Middle frontal gyrus (tissue), 1 donor: ENCODE data around the gene TECPR2.
"Not testable (repeated sequence)": the region's sequence is repeated elsewhere in the genome, so short reads cannot be mapped to it uniquely, and the experiment has no call there.

Experiments used
- DNase-seq: peaks from one replicate; pipeline ENCODE4 v3.0.0-alpha.2; 2015; ENCODE audit warnings: low spot score; ENCODE audit errors: extremely low spot score

TECPR2 gene, protein sequence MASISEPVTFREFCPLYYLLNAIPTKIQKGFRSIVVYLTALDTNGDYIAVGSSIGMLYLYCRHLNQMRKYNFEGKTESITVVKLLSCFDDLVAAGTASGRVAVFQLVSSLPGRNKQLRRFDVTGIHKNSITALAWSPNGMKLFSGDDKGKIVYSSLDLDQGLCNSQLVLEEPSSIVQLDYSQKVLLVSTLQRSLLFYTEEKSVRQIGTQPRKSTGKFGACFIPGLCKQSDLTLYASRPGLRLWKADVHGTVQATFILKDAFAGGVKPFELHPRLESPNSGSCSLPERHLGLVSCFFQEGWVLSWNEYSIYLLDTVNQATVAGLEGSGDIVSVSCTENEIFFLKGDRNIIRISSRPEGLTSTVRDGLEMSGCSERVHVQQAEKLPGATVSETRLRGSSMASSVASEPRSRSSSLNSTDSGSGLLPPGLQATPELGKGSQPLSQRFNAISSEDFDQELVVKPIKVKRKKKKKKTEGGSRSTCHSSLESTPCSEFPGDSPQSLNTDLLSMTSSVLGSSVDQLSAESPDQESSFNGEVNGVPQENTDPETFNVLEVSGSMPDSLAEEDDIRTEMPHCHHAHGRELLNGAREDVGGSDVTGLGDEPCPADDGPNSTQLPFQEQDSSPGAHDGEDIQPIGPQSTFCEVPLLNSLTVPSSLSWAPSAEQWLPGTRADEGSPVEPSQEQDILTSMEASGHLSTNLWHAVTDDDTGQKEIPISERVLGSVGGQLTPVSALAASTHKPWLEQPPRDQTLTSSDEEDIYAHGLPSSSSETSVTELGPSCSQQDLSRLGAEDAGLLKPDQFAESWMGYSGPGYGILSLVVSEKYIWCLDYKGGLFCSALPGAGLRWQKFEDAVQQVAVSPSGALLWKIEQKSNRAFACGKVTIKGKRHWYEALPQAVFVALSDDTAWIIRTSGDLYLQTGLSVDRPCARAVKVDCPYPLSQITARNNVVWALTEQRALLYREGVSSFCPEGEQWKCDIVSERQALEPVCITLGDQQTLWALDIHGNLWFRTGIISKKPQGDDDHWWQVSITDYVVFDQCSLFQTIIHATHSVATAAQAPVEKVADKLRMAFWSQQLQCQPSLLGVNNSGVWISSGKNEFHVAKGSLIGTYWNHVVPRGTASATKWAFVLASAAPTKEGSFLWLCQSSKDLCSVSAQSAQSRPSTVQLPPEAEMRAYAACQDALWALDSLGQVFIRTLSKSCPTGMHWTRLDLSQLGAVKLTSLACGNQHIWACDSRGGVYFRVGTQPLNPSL (N-terminal part only)

DNA sequence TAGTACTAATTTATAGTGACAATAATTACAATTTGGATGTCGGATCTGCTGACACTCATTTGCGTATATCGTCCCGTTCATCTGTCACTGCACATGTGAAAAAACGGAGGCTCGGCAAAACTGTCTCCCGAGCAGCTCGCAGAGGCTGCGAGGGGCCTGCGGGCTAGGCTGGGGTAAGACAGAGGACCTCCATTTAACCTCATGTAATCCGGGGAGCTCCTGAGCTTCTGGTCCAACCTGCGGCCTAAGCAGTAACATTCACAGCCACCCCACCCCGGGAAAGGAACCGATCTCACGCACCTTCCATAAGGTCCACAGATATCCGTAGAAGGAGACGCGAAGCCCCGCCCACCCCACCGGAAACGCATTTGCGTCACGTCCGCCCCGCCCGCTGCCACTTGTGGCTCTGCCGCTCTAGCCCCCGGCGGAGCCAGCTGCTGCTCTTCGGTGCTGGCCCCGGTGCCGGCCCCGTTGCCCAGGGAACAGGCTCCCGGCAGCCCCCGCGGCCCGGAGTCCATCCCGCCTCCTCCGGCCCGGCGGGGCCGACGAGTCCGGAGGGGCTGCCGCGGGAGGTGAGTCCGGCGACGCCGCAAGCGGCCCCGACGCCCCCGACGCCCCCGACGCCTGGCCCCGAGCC is at the start of gene TECPR2, which contains the start of gene CINP:
Gene TECPR2 (plus strand): TSS at position 397 of the 637 bp plus-strand sequence. CDS start 13,781 bp downstream, outside the sequence.
Gene CINP (minus strand): TSS at position 346 of the 637 bp plus-strand sequence. CDS start 39 bp downstream, at position 307.
- peak; percentile 95 for DNase-seq

DNA sequence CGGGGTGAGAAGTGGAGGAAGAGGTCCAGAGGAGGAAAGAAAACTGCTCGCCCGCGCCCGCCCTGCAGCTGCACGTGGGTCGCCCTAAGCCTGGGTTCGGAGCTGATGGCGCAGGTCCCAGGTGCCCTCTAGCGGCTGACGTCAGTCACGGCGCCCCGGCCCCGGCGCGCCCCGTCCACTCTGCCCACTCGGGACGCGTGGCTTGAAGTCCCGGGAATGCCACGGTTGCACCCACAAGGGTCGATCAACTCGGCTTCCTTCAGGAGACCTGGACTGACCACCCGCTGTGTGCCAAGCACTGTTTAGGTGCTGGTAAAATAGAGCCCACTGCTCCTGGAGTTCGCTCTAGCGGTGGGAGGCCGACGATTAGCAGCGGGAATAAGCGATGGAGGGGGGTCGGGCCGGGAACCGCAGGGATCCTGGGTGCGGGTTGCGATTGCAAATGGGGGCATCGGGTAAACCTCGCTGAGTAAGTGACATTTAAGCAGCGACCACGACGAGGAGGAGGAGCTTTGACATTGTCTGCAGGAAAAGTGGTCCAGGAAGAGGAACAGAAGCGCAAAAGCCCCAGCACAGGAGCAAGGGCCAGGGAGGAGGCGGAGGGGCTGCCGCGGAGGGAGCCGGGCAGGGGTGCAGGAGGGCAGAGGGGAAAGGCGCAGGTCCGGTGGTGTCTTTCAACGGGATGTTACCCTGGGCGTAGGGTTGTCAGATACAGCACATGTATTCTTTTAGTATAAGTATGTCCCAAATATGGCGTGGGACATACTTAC is 48.3 kb upstream of the TECPR2 start:
- peak; percentile 69 for DNase-seq

DNA sequence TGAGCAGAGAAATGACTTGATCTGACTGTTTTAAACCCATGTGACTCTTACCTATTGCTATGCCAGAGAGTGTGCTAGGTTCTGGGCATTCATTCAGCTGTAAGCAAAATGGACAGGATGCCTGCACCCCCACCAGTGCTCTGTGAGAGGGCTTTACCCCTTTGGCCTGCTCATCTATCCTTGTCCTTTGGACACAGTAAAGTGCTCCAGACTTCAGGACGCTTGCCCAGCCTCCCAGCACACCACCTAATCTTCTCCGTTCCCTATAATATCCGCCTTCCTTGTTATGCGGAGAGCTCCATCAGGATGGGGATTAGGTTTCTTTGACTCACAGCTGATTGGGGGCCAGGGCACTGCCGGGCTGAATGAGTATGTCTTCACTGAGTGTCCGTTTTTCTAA is 47.6 kb upstream of the TECPR2 start:
- DNase-seq: no peak

DNA sequence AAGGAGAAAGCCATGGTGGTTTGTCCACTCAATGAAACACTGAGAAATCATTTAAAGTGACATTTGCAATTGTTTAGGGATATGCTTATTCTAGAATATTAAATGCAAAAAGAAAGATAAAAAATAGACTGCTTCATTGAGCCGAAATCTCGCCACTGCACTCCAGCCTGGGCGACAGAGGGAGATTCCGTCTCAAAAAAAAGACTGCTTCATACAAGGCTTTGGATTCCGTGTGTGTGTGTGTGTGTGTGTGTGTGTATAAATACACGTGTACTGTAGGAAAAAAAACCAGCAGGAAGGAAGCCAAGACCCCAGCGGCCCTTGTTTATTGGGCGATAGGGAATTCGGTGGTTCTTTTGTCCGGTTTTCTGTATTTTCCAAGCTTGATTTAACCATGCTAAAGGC is 46.4 kb upstream of the TECPR2 start:
- DNase-seq: no peak

DNA sequence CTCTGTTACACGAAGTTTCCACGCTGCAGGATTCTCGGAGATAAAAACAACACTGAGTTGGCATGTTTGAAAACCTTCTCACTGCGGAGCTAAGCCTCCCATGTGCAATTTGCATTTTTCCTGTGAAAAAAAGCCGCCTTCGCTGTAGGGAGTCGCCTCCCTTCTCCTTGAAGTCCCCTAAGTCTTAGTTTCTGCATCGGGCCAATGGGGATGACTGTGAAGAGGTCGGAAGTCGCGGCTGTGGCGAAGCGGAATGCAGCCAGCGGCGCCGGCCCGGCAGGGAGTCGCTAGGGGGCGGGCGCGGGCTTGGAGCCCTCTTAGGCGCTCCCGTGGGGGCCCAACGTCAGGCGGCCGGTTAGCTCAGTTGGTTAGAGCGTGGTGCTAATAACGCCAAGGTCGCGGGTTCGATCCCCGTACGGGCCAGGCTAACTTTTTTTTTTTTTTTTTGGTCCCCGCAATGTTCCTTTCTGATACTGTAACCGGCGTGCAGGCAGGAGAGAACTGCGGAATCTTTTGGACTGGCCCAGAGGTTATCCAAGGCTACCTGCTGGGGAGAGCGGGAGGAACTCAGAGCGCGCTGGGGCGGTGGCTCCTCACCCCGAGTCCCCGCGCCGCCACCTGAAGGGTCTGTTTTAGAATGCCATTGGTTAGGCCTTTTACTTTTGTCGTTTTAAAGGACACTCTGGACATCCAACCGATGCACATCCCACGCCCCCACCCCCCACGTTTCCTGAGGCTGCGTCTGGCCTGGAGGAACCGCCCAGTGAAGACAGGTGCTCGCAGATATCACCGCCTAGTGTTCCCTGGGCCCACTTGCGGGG is 45.8 kb upstream of the TECPR2 start:
- DNase-seq: peak; percentile 86

DNA sequence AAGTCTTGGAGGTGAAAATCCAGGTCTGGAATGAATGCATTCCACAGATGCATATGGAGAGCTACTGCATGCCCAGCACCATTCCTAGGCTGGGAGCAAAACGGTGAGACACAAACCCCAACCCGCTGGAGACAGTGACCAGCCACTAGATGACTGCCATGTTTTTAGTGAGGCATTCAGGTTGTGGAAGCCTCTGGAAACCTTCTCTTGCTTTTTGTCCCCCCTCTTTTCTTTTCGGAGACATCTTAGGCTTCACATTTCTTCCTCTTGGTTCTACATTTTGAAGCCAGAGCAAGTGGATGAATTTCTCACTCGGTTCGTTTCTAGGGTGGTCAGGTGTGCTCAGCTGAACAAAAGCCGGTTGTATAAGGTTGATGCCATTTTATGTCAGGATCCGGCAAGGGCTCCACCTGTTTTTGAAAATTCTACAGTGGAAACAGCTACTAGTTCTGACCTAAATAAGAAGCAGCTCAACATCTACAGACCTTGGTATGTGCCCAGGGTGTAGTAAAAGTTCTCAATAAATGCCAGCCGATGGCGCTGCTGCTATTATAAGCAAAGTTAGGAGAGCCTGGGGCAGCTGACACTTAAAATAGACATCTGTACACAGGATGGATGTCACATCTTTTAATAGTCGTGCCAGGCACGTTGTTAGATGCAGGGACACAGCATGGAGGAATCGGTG is 45.0 kb upstream of the TECPR2 start:
- peak; percentile 31 for DNase-seq

DNA sequence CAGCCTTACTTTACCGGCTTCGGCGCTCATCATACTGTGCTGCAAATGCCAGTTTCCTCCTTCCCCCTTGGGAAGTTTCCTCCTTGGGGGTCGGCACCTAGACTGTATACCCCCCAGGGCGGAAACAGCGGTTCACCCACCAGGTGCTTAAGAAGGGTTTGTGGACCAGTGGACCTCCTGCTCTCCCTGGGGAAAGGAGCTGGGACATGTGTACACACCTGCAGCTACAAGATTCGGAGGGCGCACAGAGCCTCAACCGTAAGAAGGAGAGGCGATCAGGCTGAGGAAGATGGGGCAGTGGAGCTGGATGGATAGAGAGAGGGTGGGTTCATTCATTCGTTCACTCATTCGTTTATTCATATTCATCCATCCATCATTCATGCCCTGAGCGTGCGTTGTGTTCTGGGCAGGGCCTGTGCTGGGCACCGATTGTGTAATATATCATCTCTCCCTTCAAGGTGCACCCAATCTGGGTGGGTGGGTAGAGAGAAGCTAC is 43.9 kb upstream of the TECPR2 start:
- DNase-seq: no peak

DNA sequence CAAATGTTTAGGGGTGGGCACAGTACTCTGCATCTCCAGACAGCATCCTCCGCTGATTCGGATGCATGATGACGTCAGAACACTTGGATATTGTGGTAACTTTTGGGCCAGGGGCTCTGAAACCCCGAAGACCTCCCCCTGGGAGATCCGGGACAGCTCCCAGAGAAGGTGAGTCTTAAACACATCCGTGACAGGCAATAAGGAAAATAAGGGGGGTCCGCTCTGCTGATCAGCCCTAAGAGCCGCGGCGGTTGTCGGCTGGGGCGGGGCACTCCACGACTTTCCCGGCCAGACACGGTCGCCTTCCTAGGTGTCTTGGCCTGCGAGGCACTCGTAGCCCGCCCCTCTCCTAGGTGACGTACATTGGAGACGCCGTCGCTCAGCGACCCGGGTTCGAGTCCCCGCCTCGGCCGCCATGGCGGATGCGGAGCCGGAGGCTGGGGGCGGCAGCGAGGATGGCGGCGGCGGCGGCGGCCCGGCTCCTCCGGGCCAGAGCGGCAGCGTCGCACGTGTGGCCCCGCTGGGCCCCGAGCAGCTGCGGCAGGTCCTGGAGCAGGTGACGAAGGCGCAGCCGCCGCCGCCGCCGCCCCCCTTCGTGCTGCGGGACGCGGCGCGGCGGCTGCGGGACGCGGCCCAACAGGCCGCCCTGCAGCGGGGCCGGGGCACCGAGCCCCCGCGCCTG is 43.2 kb upstream of the TECPR2 start, which contains the start of gene ZNF839:
Gene ZNF839 (plus strand): TSS at position 396 of the 682 bp plus-strand sequence. CDS start 20 bp downstream, at position 416.
- DNase-seq: peak; percentile 63

DNA sequence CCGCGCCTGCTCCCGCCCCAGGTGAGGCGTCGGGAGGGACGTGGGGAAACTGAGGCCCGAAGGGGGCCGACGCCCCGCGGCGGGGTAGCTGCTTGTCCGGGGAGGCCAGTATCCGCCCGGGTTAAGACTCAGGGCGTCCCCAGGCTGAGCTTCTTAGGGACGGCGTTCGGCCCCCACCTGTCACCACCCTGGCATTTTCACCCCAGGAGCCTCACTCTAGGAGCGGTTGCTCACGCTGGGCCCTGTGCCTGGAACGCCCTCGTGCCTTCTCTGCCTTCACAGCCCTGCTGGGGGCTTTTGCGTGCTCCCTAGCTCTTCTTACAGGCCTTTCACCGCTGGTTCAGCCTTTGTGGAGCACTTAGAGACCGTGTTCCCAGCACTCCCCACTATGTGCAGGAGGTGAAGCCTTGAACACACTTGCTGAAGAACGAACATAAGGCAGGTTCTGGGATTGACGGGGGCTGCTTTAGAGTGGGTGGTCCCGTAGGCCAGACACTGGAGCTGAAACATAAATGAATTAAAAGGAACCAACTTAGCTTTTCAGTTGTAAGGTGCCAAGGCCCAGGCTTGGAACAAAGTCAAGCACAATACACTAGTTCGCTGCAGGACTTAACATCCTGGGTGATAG is 42.6 kb upstream of the TECPR2 start:
- DNase-seq: no peak

DNA sequence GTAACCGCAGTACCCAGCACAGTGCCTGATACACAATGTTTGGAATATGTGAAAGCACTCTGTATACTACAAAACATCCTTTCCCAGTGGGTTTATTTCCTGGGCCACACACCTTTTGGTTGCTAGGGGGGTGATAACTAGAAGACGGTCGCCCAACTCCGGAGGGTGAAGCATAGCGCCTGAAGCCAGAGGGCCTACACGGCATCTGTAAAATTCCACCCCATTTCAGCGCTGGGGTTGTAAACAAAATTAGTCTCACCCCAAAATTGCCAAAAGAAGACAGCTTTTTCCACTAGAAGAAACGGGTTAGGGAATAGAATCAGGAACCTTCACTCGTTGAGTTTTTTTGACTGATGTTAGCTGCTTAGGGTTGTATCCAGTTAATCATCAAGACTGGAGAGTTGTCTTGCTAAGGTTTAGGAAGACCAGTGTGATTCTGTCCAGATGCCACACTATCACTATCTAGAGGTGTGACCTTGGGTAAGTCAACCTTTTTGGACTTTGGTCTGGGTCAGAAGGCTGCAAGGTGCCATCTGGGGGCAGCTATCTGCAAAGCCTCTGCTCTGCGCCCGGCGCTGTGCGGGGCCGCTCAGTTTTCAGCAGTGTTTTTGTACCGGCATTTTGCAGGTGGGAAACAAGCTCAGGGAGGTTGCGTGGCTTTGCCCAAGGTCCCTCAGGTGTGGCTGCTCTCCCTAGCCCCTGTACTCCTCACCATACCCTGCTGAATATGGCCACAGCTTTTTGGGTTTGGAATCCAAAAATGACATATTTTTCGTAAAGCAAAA is 41.9 kb upstream of the TECPR2 start:
- DNase-seq: no peak

DNA sequence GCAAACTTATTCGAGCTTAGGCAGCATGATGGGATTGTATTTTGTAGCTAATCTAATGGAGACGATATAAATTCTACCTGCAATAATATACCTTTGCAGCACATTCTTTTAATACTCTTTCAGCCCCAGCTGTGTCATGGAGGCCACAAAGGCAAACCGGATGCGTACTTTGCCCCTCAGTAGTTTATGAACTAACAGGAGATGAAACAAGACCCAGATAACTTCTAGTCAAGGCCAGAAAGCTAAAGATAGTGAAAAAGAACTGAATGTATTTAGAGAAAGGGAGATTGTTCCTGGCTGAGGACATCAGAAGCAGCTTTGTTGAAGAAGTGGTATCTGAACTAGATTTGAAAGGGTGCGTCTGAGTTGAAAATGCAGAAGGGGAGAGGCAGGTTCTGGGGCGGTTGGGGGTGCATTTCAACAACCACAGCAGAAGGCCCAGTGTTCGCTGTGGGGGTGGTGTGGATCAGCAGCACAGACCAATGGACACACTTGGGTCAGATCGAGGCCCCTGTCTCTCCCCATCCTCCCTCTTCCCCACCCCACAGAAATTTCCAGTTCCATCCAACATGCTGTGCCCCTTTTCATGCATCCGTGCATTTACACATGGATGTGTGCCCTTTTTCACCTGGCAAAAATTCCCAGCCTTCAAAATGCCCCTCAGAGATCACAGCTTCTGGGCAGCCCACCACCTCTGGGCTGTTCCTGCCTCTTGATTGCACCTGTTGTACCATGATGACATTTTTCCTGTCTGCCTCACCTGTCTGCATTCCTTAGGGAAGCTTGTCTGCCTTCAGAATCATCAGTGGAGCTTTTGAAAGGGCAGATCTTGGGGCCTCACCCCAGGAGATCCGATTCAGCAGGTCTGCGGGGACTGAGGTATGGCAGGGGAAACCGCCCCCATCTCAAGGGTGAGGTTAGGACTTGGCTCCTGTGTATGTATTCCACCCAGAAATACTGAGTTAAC is 41.0 kb upstream of the TECPR2 start:
- no peak for DNase-seq

DNA sequence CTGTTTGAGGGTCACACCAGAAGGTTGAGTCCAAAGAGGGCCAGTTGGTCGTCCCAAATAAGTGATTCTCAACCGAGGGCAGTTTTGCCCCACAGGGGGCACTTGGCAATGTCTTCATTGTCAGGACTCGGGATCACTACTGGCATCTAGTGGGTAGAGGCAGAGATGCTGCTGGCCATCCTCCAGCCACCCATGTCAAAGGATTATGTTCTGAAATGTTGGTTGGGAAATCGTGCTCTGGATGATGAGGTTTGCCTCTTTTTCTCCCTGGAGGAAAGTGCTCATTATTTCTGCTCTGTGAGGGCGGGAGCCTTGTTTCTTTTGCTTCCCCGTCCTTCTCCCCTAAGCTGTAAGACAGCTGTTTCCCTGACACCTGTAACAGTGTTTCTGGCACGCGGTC is 39.6 kb upstream of the TECPR2 start:
- DNase-seq: no peak

DNA sequence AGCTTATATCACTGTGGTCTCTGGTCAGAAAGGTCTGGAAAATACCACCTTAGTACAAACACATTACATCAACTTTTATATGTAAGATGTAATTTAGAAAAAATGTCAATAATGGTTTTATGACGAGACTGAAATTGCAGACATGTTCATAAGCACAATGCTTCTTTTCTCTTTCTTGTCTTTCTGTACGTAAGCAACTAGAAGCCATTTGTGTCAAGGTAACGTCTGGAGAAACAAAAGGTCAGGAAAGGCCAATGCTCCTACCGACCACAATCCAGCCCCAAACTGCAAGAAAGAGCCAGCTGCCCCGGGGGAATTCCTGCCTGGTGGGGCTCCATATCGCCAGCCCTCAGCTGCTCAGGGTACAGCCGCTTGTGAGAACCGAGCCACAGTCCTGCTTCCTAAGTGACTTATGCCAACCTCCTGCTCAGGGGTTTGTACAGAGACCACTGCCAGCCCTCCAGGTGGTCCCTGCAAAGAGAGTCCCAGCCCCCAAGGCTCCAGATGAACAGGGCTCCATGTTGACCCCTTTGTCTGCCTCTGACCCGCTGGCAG is 36.9 kb upstream of the TECPR2 start:
- DNase-seq: no peak

DNA sequence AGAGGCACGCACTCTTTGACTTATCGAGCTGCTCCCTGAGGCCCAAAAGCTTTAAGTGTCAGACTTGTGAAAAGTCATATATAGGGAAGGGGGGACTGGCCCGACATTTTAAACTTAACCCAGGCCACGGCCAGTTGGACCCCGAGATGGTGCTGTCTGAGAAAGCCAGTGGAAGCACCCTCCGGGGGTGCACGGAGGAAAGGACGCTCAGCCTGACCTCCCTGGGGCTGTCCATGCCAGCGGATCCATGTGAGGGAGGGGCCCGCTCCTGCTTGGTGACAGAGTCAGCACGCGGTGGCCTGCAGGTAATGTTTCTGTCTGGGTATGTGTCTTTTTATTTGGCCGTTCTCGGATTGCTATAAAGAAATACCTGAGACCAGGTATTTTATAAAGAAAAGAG is 36.2 kb upstream of the TECPR2 start:
- no peak for DNase-seq

DNA sequence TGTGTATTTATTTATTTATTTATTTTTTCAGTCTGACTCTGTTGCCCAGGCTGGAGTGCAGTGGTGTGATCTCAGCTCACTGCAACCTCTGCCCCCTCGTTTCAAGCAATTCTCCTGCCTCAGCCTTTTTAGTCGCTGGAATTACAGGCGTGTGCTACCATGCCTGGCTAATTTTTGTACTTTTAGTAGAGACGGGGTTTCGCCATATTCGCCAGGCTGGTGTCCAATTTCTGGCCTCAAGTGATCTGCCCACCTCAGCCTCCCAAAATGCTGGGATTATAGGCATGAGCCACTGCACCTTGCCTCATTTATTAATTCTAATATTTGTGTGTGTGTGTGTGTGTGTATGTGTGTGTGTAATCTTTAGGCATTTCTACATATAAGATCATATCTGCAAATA is 33.4 kb upstream of the TECPR2 start:
- DNase-seq: not testable (repeated sequence)
